SW 1271 (cell line): Measurements from ENCODE around the gene PITX2.

ENCODE experiments used
- DNase-seq, 2 experiments: peaks; one replicate each; lab custom pipeline; 2025; lab: John Stamatoyannopoulos, UW

Gene PITX2

GRCh38 chr4:110622841-110623717 is at the start of gene PITX2:
Gene PITX2 (minus strand): TSS chr4:110623077. CDS start chr4:110622460, 617 bp downstream.
- DNase-seq, result peak; percentile 69 to 84

DNA sequence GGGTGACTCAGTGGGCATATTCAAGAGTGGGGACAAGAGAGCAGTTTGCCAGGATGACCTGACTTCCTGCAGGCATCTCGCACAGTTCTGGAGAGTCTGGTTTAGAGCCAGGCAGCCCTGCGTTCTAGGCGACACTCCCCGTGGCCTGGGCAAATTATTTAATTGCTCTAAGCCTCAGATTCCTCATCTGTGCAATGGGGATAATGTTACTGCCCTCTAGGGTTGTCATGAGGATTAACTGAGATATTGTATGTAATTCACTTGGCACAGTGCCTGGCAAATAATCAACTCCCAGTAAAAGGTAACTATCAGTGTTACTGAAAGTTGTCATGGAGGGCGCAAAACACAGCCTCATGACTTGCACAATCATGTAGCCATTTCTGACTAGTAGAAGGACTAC is 48.8 kb upstream of the PITX2 start:
- no peak for DNase-seq

GRCh38 chr4:110669663-110670062 is 46.8 kb upstream of the PITX2 start:
- no peak for DNase-seq

DNA sequence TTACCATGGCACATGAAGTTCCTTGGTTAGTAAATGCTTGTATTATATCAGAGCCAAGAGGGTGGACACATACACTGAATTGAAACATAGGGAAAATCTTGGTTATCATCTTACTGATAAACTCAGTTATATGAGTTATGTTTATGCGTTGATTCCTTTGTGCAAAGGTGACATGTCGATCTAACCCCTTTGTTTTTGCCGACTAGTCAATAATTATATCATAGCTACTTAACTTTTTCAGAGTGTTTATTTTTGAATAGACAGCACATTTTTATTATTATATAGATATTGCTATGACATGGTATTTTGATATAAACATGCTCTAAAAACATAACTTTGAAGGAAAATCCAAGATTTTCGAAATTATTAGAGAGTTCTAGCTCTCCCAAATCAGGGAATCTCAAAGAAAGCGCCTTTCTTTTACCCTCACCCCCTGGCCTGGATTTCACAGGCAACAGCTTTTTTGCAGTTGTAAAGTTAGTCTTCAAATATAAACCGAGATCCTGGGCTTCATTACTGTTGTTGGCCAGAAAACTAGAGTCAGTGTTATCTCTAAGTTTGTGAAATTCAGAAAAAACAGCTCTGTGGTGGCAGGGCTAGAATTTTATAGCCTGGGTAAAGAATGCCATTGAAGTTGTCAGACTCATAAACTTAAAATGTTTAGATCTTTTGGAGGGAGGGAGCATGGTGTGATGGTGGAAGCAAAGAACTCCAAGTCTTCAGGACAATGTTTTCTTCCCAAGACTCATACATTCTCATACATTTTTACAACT is 45.8 kb upstream of the PITX2 start:
- DNase-seq, result no peak

GRCh38 chr4:110667670-110668069 is 44.8 kb upstream of the PITX2 start:
- DNase-seq, result no peak

GRCh38 chr4:110666030-110666429 is 43.2 kb upstream of the PITX2 start:
- no peak for DNase-seq

DNA sequence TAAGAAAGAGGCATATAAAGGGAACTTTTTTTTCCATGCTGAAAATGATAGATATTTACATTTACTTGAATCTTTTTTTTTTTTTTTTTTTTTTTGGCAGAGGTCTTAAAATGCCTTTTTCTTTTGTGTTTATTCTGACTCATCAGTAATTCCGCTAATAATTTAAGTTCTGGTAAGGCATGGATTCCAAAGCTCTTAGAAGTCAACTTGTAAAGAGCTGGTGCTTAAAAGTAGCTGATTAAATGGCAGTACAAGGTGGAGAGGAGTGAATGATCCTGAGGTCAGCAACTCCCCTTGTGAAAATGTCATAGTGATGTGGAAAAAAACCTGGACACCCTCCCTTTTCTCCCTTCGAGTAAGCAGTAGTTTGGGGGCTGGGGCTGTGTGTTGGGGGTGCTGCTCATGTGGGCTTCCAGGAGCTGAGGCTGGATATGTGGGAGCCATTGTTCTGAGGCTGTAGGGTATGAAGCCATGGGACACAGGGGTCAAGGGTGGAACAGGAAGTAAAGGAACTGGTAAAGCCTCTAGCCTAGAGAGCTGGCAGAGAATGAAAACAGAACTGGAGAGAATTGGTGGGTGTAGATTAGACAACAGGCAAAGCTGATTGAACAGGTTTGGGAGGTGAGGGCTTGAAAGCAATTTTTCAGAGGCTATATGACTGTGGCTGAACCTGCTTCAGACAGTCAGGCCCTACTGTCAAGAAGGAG is 41.0 kb upstream of the PITX2 start:
- DNase-seq, result no peak

GRCh38 chr4:110663206-110663605 is 40.3 kb upstream of the PITX2 start:
- DNase-seq, result no peak

- no peak for DNase-seq
These were observed 37.9 kb upstream of the PITX2 start for GRCh38 chr4:110660755-110661154.

DNA sequence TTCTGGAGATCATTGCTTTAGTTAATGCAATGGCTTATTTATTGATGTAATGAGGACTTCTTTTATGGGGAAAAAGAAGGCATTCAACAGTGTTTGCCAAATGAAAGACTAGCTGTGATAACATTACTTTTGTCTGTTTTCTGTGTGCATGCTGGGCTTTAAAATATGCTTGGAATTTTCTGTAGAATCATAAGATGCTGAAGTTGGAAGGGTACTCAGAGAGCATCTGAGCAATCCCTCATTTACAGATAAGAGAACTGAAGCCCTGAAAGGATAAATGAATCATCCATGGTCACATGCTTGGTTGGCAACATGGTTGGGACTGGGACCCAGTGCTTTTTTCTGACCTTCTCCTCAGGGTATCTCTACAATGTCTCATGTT is 31.4 kb upstream of the PITX2 start:
- no peak for DNase-seq

- no peak for DNase-seq
These were observed 30.7 kb upstream of the PITX2 start for GRCh38 chr4:110653321-110654253.

DNA sequence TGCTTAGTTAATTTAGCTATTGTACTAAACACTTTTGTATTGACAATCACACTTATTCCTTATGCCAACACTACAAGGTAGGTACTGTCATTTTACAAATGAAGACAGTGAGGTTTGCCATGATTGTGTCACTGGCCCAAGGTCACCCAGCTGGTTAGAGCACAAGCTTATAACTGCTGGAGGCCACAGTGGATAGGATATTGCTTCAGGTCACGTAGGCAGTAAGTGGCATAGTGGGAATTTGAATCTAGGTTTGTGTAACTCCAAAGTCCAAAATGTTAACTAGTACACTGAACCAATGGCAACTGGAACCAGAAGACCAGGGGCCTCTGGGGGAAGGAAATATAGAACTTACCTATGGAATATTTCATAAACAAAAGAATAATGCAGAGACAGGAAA is 21.1 kb upstream of the PITX2 start:
- DNase-seq, result no peak

DNA sequence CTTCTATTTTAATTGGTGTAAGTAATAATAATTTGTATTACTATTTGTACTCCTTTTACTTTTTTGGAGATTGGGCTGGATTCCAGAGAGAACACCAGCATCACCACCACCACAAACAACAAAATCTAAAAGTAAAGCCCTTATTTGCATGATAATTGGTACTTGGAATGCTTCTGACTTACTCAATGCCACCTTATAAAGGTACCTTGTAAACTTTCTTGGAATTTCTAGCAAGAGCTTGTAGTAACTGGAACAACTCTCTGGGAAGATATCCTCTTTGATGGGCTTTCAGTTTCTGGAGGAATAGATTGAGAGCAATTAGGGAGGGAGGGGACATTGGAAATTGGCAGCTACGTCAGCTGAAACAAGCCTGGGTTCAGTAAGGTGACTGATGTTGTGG is 20.2 kb upstream of the PITX2 start:
- no peak for DNase-seq

- DNase-seq, result no peak
These were observed 18.3 kb upstream of the PITX2 start for GRCh38 chr4:110641218-110641617.

GRCh38 chr4:110640576-110640975 is 17.7 kb upstream of the PITX2 start:
- DNase-seq, result no peak

DNA sequence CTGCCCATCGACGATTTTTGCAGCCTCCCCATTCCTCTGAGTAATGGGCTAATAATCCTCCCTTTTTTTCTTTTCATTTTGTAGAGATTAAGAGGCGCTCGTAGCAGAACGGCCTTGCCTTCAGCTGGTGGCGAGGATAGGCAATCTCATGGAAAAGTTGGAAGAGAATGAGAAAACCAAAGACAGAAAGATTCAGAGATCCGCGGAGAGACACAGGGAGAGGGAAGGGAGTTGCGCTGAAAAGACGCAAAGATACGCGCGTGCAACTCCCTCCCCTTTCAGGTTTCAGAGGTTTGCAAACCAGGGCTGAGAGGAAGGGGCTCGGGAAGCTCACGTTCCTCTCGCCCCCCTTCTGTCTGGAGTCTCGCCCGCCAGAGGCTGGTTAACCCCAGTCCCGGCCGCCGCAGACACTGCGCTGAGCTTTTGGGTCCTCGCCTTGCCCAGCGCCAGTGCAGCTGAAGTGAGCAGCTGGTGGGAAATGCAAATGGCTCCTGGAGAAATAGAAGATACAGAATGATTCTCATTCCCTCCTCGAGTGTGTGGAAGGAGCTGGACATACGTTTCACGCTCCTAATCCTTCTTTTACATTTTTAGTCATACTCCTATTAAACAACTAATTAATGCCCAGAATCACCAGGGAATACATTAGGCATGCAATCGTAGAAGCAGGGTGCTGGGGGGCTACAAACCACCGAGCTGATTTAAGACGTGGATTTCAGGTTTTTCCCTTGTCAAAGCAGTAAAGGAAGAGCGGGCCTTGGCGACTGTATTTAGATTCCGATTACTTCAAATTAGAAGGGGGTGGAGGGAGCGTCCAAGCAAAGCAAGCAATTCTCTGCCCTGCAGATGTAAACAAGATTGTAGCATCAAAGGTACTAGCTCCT is 16.6 kb upstream of the PITX2 start:
- no peak for DNase-seq

GRCh38 chr4:110638089-110638746 is 15.3 kb upstream of the PITX2 start:
- DNase-seq, result no peak

GRCh38 chr4:110637408-110638088 is 14.7 kb upstream of the PITX2 start:
- DNase-seq, result no peak

GRCh38 chr4:110636680-110637407 is 14.0 kb upstream of the PITX2 start:
- no peak for DNase-seq
